Measurements from ENCODE around the gene CNKSR3. TPM values are rescaled to one million over a fixed set of nuclear protein-coding genes. Genes with fewer than 3 reads are reported as not detected.

Gene CNKSR3
- total and polyA plus RNA-seq, 4 experiments from 2014 or later: not detected

DNA sequence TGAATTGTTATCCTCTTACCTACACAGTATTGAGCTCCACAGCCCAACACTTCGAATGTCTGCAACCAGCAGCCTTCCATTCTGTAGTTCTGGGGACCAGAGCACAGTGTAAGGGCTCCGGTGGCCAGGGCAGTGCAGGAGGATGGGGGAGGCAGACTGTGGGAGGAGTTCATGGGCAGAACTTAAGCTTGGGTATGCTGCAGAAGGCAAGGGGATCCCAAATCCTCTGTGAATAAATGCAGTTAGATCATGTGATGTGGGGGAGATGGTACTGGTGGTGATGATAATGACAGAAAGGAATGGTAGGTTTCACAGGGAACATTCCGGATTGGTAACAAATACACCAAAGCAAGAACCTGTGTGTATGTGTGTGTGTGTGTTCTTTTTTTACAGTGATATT, 26.5 kb upstream of the CNKSR3 start:
- Mint-ChIP-seq H3K4me3 (no peak overlapping the region), H3K4me1 (no peaks in the 10 kb centered on the region), H3K27me3 (no peaks in the 10 kb centered on the region), H3K27ac (no peak overlapping the region), H3K9me3 (no peaks in the 10 kb centered on the region), H3K36me3 (no peaks in the 10 kb centered on the region)
- Histone ChIP-seq H3K36me3 (ENCODE audit: insufficient read depth, low read length) (no peaks in the 10 kb centered on the region), H3K27ac (ENCODE audit: low read depth, low read length) (no peak overlapping the region), H3K4me1 (ENCODE audit: insufficient read depth, low read length) (no peaks in the 10 kb centered on the region), H3K9me3 (ENCODE audit: control insufficient read depth in 1 of 2, low read length in 2 of 2) (no peaks in the 10 kb centered on the region), H3K27me3 (ENCODE audit: insufficient read depth, low read length) (no peaks in the 10 kb centered on the region), H3K4me3 (ENCODE audit: low read length in 2 of 2) (no peak overlapping the region)
- ChIA-PET POLR2A (ENCODE audit: partially characterized antibody) (no interaction called here), CTCF (ENCODE audit: partially characterized antibody) (no interaction called here)
- intact Hi-C loops (cut with micrococcal nuclease): no loop called here
- DNase-seq: no peak

DNA sequence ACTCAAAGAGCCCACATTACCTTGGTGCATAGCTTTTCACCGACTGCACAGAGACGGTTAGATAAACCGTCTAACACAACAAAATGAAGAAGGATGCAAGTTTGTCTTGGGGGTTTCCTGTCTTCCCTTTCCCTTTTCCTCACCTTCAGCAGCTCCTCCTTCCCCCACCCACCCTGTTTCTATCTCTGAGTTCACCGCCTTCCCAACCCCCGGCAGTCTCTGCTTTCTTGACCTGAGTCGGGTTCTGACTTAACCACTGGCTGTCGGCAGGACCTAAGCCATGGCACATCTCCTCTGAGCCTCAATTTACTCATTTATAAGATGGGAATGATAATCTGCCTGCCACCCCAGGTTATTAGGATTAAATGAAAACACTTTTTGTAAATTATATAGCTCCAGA, 25.8 kb upstream of the CNKSR3 start:
- POLR2A ChIA-PET (ENCODE audit: partially characterized antibody): no interaction called here
- CTCF ChIA-PET (ENCODE audit: partially characterized antibody): no interaction called here
- intact Hi-C loops (cut with micrococcal nuclease): no loop called here

DNA sequence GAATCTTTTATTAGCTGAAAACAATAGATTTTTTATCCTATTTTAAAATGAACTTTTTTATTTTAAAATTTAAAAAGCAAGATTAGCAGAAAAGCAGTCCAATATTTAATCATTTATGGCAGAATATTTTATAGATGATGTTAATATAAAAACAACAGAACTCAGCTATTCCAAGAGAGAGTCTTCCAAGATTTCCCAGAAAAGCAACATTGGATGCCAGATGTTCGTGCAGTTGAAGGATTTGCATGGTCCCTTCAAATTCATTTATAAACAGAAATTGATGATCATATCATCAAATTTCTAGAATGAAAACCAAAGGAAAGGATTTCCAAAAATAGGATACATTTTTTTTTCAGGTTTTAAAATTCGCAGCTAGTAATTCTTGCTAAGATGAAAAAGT, 25.4 kb upstream of the CNKSR3 start:
- no peaks in the 10 kb centered on the region for H3K4me1 Mint-ChIP-seq
- Histone ChIP-seq H3K27ac (ENCODE audit: low read depth, low read length) (no peak overlapping the region), H3K4me3 (ENCODE audit: low read length in 2 of 2) (no peak overlapping the region), H3K27me3 (ENCODE audit: insufficient read depth, low read length) (no peaks in the 10 kb centered on the region), H3K9me3 (ENCODE audit: control insufficient read depth in 1 of 2, low read length in 2 of 2) (no peaks in the 10 kb centered on the region), H3K4me1 (ENCODE audit: insufficient read depth, low read length) (no peaks in the 10 kb centered on the region), H3K36me3 (ENCODE audit: insufficient read depth, low read length) (no peaks in the 10 kb centered on the region)
- no peak overlapping the region for H3K4me3 Mint-ChIP-seq
- DNase-seq: no peak
- no peaks in the 10 kb centered on the region for H3K27me3 Mint-ChIP-seq
- intact Hi-C loops (cut with micrococcal nuclease): no loop called here
- H3K9me3 Mint-ChIP-seq: no peaks in the 10 kb centered on the region
- ChIA-PET CTCF (ENCODE audit: partially characterized antibody) (no interaction called here), POLR2A (ENCODE audit: partially characterized antibody) (no interaction called here)
- H3K27ac Mint-ChIP-seq: no peak overlapping the region
- no peaks in the 10 kb centered on the region for H3K36me3 Mint-ChIP-seq

More for the DNA sequence above, 25.8 kb upstream of the CNKSR3 start:
- Mint-ChIP-seq H3K4me1 (no peaks in the 10 kb centered on the region), H3K4me3 (no peak overlapping the region), H3K27ac (no peak overlapping the region), H3K9me3 (no peaks in the 10 kb centered on the region), H3K36me3 (no peaks in the 10 kb centered on the region), H3K27me3 (no peaks in the 10 kb centered on the region)
- Histone ChIP-seq H3K9me3 (ENCODE audit: control insufficient read depth in 1 of 2, low read length in 2 of 2) (no peaks in the 10 kb centered on the region), H3K4me1 (ENCODE audit: insufficient read depth, low read length) (no peaks in the 10 kb centered on the region), H3K27me3 (ENCODE audit: insufficient read depth, low read length) (no peaks in the 10 kb centered on the region), H3K4me3 (ENCODE audit: low read length in 2 of 2) (no peak overlapping the region), H3K36me3 (ENCODE audit: insufficient read depth, low read length) (no peaks in the 10 kb centered on the region), H3K27ac (ENCODE audit: low read depth, low read length) (no peak overlapping the region)
- no peak for DNase-seq

DNA sequence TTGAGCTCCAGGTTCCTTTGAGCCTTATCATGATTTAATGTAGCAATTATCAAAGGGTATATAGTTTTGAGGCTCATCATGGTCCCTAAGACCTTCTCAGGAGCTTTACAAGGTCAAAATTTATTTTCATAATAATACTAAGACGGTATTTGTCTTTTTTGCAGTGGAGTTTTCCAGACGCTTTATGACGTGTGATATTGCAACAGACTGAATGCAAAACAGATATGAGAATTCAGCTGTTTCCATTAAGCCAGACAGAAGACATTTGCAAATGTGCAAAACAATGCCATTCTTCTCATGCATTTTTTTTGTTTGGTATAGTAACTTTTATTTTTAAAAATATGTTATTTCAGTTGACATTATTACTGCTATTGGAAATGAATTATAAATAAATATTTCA, 24.7 kb upstream of the CNKSR3 start:
- Histone ChIP-seq H3K4me1 (ENCODE audit: insufficient read depth, low read length) (no peaks in the 10 kb centered on the region), H3K9me3 (ENCODE audit: control insufficient read depth in 1 of 2, low read length in 2 of 2) (no peaks in the 10 kb centered on the region), H3K4me3 (ENCODE audit: low read length in 2 of 2) (no peak overlapping the region), H3K27ac (ENCODE audit: low read depth, low read length) (no peak overlapping the region), H3K27me3 (ENCODE audit: insufficient read depth, low read length) (no peaks in the 10 kb centered on the region), H3K36me3 (ENCODE audit: insufficient read depth, low read length) (no peaks in the 10 kb centered on the region)
- Mint-ChIP-seq H3K4me1 (no peaks in the 10 kb centered on the region), H3K27me3 (no peaks in the 10 kb centered on the region), H3K4me3 (no peak overlapping the region), H3K36me3 (no peaks in the 10 kb centered on the region), H3K27ac (no peak overlapping the region), H3K9me3 (no peaks in the 10 kb centered on the region)
- intact Hi-C loops (cut with micrococcal nuclease): no loop called here
- ChIA-PET POLR2A (ENCODE audit: partially characterized antibody) (no interaction called here), CTCF (ENCODE audit: partially characterized antibody) (interaction anchor here (0.5 kb wide), 1 partner anchor 22 kb away, joined by 3 read pairs; no protein-coding TSS in a partner anchor)
- no peak for DNase-seq

DNA sequence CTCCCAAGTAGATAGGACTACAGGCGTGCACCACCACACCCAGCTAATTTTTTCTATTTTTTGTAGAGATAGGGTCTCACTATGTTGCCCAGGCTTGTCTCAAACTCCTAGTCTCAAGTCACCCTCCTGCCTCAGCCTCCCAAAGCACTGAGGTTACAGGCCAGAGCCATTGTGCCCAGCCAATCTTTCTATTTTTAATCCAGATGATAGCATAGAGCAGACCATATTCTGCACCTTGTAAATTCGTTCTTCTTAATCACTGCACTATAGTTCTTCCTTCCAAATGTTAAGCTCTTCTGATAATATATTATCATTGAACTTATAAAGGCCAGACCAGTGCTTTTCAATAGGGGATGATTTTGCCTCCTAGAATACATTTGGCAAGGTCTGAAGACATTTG, 24.0 kb upstream of the CNKSR3 start:
- Mint-ChIP-seq H3K36me3 (no peaks in the 10 kb centered on the region), H3K9me3 (no peaks in the 10 kb centered on the region), H3K4me1 (no peaks in the 10 kb centered on the region), H3K4me3 (no peak overlapping the region), H3K27me3 (no peaks in the 10 kb centered on the region), H3K27ac (no peak overlapping the region)
- POLR2A ChIA-PET (ENCODE audit: partially characterized antibody): no interaction called here
- Histone ChIP-seq H3K36me3 (ENCODE audit: insufficient read depth, low read length) (no peaks in the 10 kb centered on the region), H3K27me3 (ENCODE audit: insufficient read depth, low read length) (no peaks in the 10 kb centered on the region), H3K4me3 (ENCODE audit: low read length in 2 of 2) (no peak overlapping the region), H3K4me1 (ENCODE audit: insufficient read depth, low read length) (no peaks in the 10 kb centered on the region), H3K9me3 (ENCODE audit: control insufficient read depth in 1 of 2, low read length in 2 of 2) (no peaks in the 10 kb centered on the region), H3K27ac (ENCODE audit: low read depth, low read length) (no peak overlapping the region)
- CTCF ChIA-PET (ENCODE audit: partially characterized antibody): interaction anchor here (0.5 kb wide), 1 partner anchor 23 kb away, joined by 3 read pairs; no protein-coding TSS in a partner anchor
- intact Hi-C loops (cut with micrococcal nuclease): no loop called here
- no peak for DNase-seq

DNA sequence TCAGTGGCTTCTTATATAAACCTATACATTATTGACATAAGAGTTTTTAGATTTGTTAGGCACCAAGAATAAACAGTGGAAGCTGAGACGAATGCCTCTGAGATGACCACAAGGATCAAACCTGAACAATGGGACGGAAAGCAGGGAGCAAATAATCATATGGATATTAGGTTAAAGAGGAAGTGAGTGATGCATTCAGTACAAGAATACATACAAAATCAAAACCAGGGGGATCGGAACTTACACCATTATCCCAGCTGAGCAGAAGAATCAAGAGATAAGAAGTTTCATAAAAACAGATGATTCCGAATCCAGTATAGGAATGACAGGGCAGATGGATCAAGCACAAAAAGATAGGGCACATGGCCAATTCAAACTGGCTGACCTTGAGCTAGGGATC, 21.9 kb upstream of the CNKSR3 start:
- intact Hi-C loops (cut with micrococcal nuclease): no loop called here
- no peak overlapping the region for H3K27ac ChIP-seq (ENCODE audit: low read depth, low read length)
- no peak overlapping the region for H3K4me3 Mint-ChIP-seq
- no peaks in the 10 kb centered on the region for H3K36me3 ChIP-seq (ENCODE audit: insufficient read depth, low read length)
- peaks cover 0 to 3% (median 0%) of the 10 kb centered on the region in 8 donors for H3K9me3 Mint-ChIP-seq
- no peaks in the 10 kb centered on the region for H3K4me1 Mint-ChIP-seq
- ChIA-PET POLR2A (ENCODE audit: partially characterized antibody) (no interaction called here), CTCF (ENCODE audit: partially characterized antibody) (no interaction called here)
- H3K4me1 ChIP-seq (ENCODE audit: insufficient read depth, low read length): no peaks in the 10 kb centered on the region
- H3K36me3 Mint-ChIP-seq: no peaks in the 10 kb centered on the region
- H3K9me3 ChIP-seq (ENCODE audit: control insufficient read depth in 1 of 2, low read length in 2 of 2): no peaks in the 10 kb centered on the region
- no peak overlapping the region for H3K4me3 ChIP-seq (ENCODE audit: low read length in 2 of 2)
- no peak for DNase-seq
- H3K27ac Mint-ChIP-seq: no peak overlapping the region
- H3K27me3 ChIP-seq (ENCODE audit: insufficient read depth, low read length): no peaks in the 10 kb centered on the region
- H3K27me3 Mint-ChIP-seq: no peaks in the 10 kb centered on the region

DNA sequence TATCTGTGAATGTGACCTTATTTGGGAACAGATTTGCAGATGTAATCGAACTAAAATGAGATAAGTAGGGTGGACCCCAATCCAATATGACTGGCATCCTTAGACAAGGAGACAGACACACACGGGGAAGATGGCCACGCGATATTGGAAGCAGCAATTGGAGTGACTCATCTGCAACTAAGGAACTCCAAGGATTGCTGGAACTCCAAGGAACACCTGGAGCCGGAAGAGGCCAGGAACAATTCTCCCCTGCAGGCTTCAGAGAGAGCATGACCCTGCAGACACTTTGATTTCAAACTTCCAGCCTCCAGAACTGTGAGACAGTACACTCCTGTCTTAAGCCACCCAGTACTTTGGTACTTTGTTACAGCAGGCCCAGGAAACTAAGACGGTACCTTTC, 19.5 kb upstream of the CNKSR3 start:
- POLR2A ChIA-PET (ENCODE audit: partially characterized antibody): no interaction called here
- Mint-ChIP-seq H3K27me3 (no peaks in the 10 kb centered on the region), H3K4me3 (no peak overlapping the region), H3K4me1 (peaks cover 0 to 3% (median 0%) of the 10 kb centered on the region in 4 donors), H3K9me3 (peaks cover 0 to 3% (median 0%) of the 10 kb centered on the region in 8 donors), H3K36me3 (no peaks in the 10 kb centered on the region), H3K27ac (no peak overlapping the region)
- no peak overlapping the region for H3K27ac ChIP-seq (ENCODE audit: low read depth, low read length)
- no peak for DNase-seq
- intact Hi-C loops (cut with micrococcal nuclease): no loop called here
- H3K36me3 ChIP-seq (ENCODE audit: insufficient read depth, low read length): no peaks in the 10 kb centered on the region
- no peaks in the 10 kb centered on the region for H3K27me3 ChIP-seq (ENCODE audit: insufficient read depth, low read length)
- H3K4me3 ChIP-seq (ENCODE audit: low read length in 2 of 2): no peak overlapping the region
- no peaks in the 10 kb centered on the region for H3K4me1 ChIP-seq (ENCODE audit: insufficient read depth, low read length)
- no peaks in the 10 kb centered on the region for H3K9me3 ChIP-seq (ENCODE audit: control insufficient read depth in 1 of 2, low read length in 2 of 2)
- CTCF ChIA-PET (ENCODE audit: partially characterized antibody): no interaction called here

DNA sequence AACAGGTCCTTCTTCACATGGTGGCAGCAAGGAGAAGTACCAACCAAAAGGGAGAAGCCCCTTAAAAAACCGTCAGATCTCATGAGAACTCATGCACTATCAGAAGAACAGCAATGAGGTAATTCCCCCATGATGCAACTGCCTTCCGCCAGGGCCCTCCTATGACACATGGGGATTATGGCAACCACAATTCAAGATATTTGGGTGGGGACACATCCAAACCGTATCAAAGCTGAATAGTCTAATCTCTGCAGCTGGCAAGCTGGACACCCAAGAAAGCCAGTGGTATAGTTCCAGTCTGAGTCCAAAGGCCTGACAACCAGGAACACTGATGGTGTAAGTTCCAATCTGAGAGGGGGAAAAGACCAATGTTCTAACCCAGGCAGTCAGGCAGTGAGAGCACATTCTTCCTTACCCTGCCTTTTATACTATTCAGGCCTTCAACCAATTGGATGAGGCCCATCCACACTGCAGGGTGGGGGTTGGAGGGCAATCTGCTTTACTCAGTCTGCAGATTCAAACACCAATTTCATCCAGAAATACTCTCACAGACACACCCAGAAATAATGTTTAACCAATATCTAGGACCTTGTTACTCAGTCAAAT, 17.9 kb upstream of the CNKSR3 start:
- H3K27me3 Mint-ChIP-seq: no peaks in the 10 kb centered on the region
- no peak overlapping the region for H3K4me3 ChIP-seq (ENCODE audit: low read length in 2 of 2)
- H3K36me3 ChIP-seq (ENCODE audit: insufficient read depth, low read length): no peaks in the 10 kb centered on the region
- intact Hi-C loops (cut with micrococcal nuclease): no loop called here
- H3K9me3 ChIP-seq (ENCODE audit: control insufficient read depth in 1 of 2, low read length in 2 of 2): no peaks in the 10 kb centered on the region
- H3K4me1 ChIP-seq (ENCODE audit: insufficient read depth, low read length): no peaks in the 10 kb centered on the region
- ChIA-PET CTCF (ENCODE audit: partially characterized antibody) (no interaction called here), POLR2A (ENCODE audit: partially characterized antibody) (no interaction called here)
- no peak for DNase-seq
- H3K4me3 Mint-ChIP-seq: no peak overlapping the region
- H3K9me3 Mint-ChIP-seq: peaks cover 0 to 3% (median 0%) of the 10 kb centered on the region in 8 donors
- H3K4me1 Mint-ChIP-seq: peaks cover 0 to 3% (median 0%) of the 10 kb centered on the region in 4 donors
- H3K27ac ChIP-seq (ENCODE audit: low read depth, low read length): no peak overlapping the region
- no peaks in the 10 kb centered on the region for H3K36me3 Mint-ChIP-seq
- H3K27me3 ChIP-seq (ENCODE audit: insufficient read depth, low read length): no peaks in the 10 kb centered on the region
- H3K27ac Mint-ChIP-seq: no peak overlapping the region
